T-helper 22 cell (primary cell): Measurements from ENCODE around the gene PSMD2.

Experiments used
- DNase-seq: peaks from one replicate; pipeline ENCODE4 v3.0.0-alpha.2; 2020; ENCODE audit warnings: low read depth

Gene PSMD2

GRCh38 chr3:184282941-184283340 lies 16.1 kb upstream of the PSMD2 start:
- DNase-seq: no peak

- DNase-seq: no peak
Observed at GRCh38 chr3:184283681-184284080, 15.4 kb upstream of the PSMD2 start.

- no peak for DNase-seq
Observed at GRCh38 chr3:184284696-184285095, 14.3 kb upstream of the PSMD2 start.

GRCh38 chr3:184289426-184289938 lies 9.6 kb upstream of the PSMD2 start:
- DNase-seq: no peak

- DNase-seq: no peak
Observed at GRCh38 chr3:184290331-184290730, 8.7 kb upstream of the PSMD2 start.

GRCh38 chr3:184291044-184291737 lies 7.8 kb upstream of the PSMD2 start:
- DNase-seq: no peak

GRCh38 chr3:184291738-184292445 lies 7.1 kb upstream of the PSMD2 start:
- no peak for DNase-seq

GRCh38 chr3:184295771-184296170 lies 3.3 kb upstream of the PSMD2 start:
- no peak for DNase-seq

- DNase-seq: no peak
Observed at GRCh38 chr3:184296616-184297015, 2.4 kb upstream of the PSMD2 start.

GRCh38 chr3:184299488-184300377 lies 692 bp downstream of the PSMD2 start:
- no peak for DNase-seq

GRCh38 chr3:184300378-184300720 lies 1.3 kb downstream of the PSMD2 start:
- DNase-seq: no peak

GRCh38 chr3:184305577-184305976 lies 6.5 kb downstream of the PSMD2 start:
- no peak for DNase-seq

- DNase-seq: no peak
Observed at GRCh38 chr3:184306341-184306972, 7.4 kb downstream of the PSMD2 start.

- DNase-seq: no peak
Observed at GRCh38 chr3:184307915-184308314, 8.9 kb downstream of the PSMD2 start.

- no peak for DNase-seq
Observed at GRCh38 chr3:184308744-184309143, 9.7 kb downstream of the PSMD2 start.

GRCh38 chr3:184311633-184312032 lies 12.6 kb downstream of the PSMD2 start:
- no peak for DNase-seq

- DNase-seq: peak; percentile 88
Observed at GRCh38 chr3:184314363-184314699, 15.3 kb downstream of the PSMD2 start, which contains the start of gene EIF4G1. Gene EIF4G1, plus strand, starts transcription at chr3:184314606. Its CDS starts 1,191 bp downstream, at chr3:184315797.

- DNase-seq: peak; percentile 66
Observed at GRCh38 chr3:184314700-184315542, 15.9 kb downstream of the PSMD2 start.

- no peak for DNase-seq
Observed at GRCh38 chr3:184315543-184315867, 16.5 kb downstream of the PSMD2 start.

GRCh38 chr3:184315871-184316661 lies 17.0 kb downstream of the PSMD2 start:
- no peak for DNase-seq

- no peak for DNase-seq
Observed at GRCh38 chr3:184316792-184317191, 17.8 kb downstream of the PSMD2 start.
